NCI-H460 (cell line): Measurements from ENCODE around the gene MYG1. TPM values are rescaled to one million over a fixed set of nuclear protein-coding genes. Genes with fewer than 3 reads are reported as not detected.
"Not testable (repeated sequence)": the region's sequence is repeated elsewhere in the genome, so short reads cannot be mapped to it uniquely, and the experiment has no call there.

ENCODE experiments used
- DNase-seq: peaks from one replicate; pipeline ENCODE4 v3.0.0-alpha.2; 2016; ENCODE audit warnings: low read depth; ENCODE audit errors: extremely low read depth
- total RNA-seq: library from RNA; depleted of rRNA; stranded (reverse); fragments of >200 nt; shearing (Covaris generic); gene quantifications from 2 replicates; pipeline ENCODE4 v1.2.3, GENCODE V29; 2014

MYG1 gene
- total RNA-seq, 1 experiment from 2014 or later: 112 TPM

- DNase-seq: no peak
Observed at GRCh38 chr12:53279888-53280498, 19.5 kb upstream of the MYG1 start.

GRCh38 chr12:53286448-53286847 is 13.0 kb upstream of the MYG1 start:
- no peak for DNase-seq

GRCh38 chr12:53287741-53288216 is 11.7 kb upstream of the MYG1 start:
- peak; percentile 59 for DNase-seq

GRCh38 chr12:53288322-53288721 is 11.2 kb upstream of the MYG1 start:
- DNase-seq: no peak

GRCh38 chr12:53289891-53290290 is 9.6 kb upstream of the MYG1 start:
- DNase-seq: no peak

- no peak for DNase-seq
Observed at GRCh38 chr12:53290661-53291060, 8.8 kb upstream of the MYG1 start.

GRCh38 chr12:53292426-53292825 is 7.1 kb upstream of the MYG1 start:
- no peak for DNase-seq

- DNase-seq: peak; percentile 82
Observed at GRCh38 chr12:53295070-53295890, 4.2 kb upstream of the MYG1 start, which contains the start of gene PFDN5. Gene PFDN5, plus strand, starts transcription at chr12:53295542. Its CDS starts 26 bp downstream, at chr12:53295568.

GRCh38 chr12:53295891-53296219 is 3.6 kb upstream of the MYG1 start:
- no peak for DNase-seq

- DNase-seq: not testable (repeated sequence)
Observed at GRCh38 chr12:53297106-53297505, 2.4 kb upstream of the MYG1 start.

GRCh38 chr12:53298164-53298563 is 1.3 kb upstream of the MYG1 start:
- no peak for DNase-seq

GRCh38 chr12:53299101-53299453 is 418 bp upstream of the MYG1 start:
- DNase-seq: peak; percentile 28

- no peak for DNase-seq
Observed at GRCh38 chr12:53300187-53300586, 692 bp downstream of the MYG1 start.

GRCh38 chr12:53302903-53303302 is 3.4 kb downstream of the MYG1 start:
- DNase-seq: no peak

- DNase-seq: no peak
Observed at GRCh38 chr12:53306826-53307225, 7.3 kb downstream of the MYG1 start.

GRCh38 chr12:53308276-53308675 is 8.8 kb downstream of the MYG1 start:
- DNase-seq: no peak

GRCh38 chr12:53313996-53314395 is 14.5 kb downstream of the MYG1 start:
- DNase-seq: no peak

- DNase-seq: no peak
Observed at GRCh38 chr12:53320352-53321195, 21.1 kb downstream of the MYG1 start.

- no peak for DNase-seq
Observed at GRCh38 chr12:53324113-53324778, 24.8 kb downstream of the MYG1 start.

- peak; percentile 91 for DNase-seq
Observed at GRCh38 chr12:53324779-53325510, 25.4 kb downstream of the MYG1 start.
